Endometrial microvascular endothelial cells (primary cell): ENCODE results near the gene AMOT. TPM values are rescaled to one million over a fixed set of nuclear protein-coding genes. Genes with fewer than 3 reads are reported as not detected.

Experiments used
- in situ Hi-C: cut with HindIII; loops from 2 replicates; pipeline ENCODE4 v1.10.0; 2017; ENCODE audit warnings: low sequenced_read_pairs, low pct_unique_long_range_greater_than_20kb; ENCODE audit errors: inconsistent ontology term
- total RNA-seq: library from RNA; depleted of rRNA; stranded (reverse); fragments of >200 nt; gene quantifications from one replicate; pipeline ENCODE4 v1.2.3, GENCODE V29; 2015; ENCODE audit errors: inconsistent ontology term

The AMOT gene
- total RNA-seq, 1 donor from 2014 or later: 7.3 TPM

- in situ Hi-C loops: no loop called here
Observed at GRCh38 chrX:112808651-112809195, 31.9 kb downstream of the AMOT start.

GRCh38 chrX:112808007-112808406, 32.6 kb downstream of the AMOT start:
- in situ Hi-C loops: no loop called here

GRCh38 chrX:112803060-112803459, 37.6 kb downstream of the AMOT start:
- in situ Hi-C loops: no loop called here

- in situ Hi-C loops: no loop called here
Observed at GRCh38 chrX:112802541-112802940, 38.1 kb downstream of the AMOT start.

GRCh38 chrX:112800971-112801775, 39.5 kb downstream of the AMOT start:
- in situ Hi-C loops: no loop called here

GRCh38 chrX:112799425-112799824, 41.2 kb downstream of the AMOT start:
- in situ Hi-C loops: no loop called here

- in situ Hi-C loops: no loop called here
Observed at GRCh38 chrX:112798736-112799135, 41.9 kb downstream of the AMOT start.

- in situ Hi-C loops: no loop called here
Observed at GRCh38 chrX:112789931-112790330, 50.7 kb downstream of the AMOT start.

GRCh38 chrX:112786076-112786475, 54.6 kb downstream of the AMOT start:
- in situ Hi-C loops: no loop called here

GRCh38 chrX:112785344-112785743, 55.3 kb downstream of the AMOT start:
- in situ Hi-C loops: no loop called here

GRCh38 chrX:112784692-112785091, 55.9 kb downstream of the AMOT start:
- in situ Hi-C loops: no loop called here

GRCh38 chrX:112779139-112779538, 61.5 kb downstream of the AMOT start:
- in situ Hi-C loops: no loop called here

- in situ Hi-C loops: no loop called here
Observed at GRCh38 chrX:112774651-112775293, 65.9 kb downstream of the AMOT start.

- in situ Hi-C loops: no loop called here
Observed at GRCh38 chrX:112774142-112774541, 66.5 kb downstream of the AMOT start.

GRCh38 chrX:112769034-112769433, 71.6 kb downstream of the AMOT start:
- in situ Hi-C loops: no loop called here

- in situ Hi-C loops: no loop called here
Observed at GRCh38 chrX:112768563-112768962, 72.1 kb downstream of the AMOT start.

- in situ Hi-C loops: no loop called here
Observed at GRCh38 chrX:112766774-112767173, 73.9 kb downstream of the AMOT start.

- in situ Hi-C loops: no loop called here
Observed at GRCh38 chrX:112761242-112762207, 79.1 kb downstream of the AMOT start.

- in situ Hi-C loops: no loop called here
Observed at GRCh38 chrX:112760697-112761096, 79.9 kb downstream of the AMOT start.
